SHP77 (cell line): ENCODE measurements around the gene COL25A1.
"Not testable (repeated sequence)": the region's sequence is repeated elsewhere in the genome, so short reads cannot be mapped to it uniquely, and the experiment has no call there.

ENCODE experiments used
- DNase-seq, 2 experiments: peaks; one replicate each; lab custom pipeline; 2025; lab: John Stamatoyannopoulos, UW

COL25A1 gene

GRCh38 chr4:109049926-109050325 lies 252.5 kb downstream of the COL25A1 start:
- no peak for DNase-seq

DNA sequence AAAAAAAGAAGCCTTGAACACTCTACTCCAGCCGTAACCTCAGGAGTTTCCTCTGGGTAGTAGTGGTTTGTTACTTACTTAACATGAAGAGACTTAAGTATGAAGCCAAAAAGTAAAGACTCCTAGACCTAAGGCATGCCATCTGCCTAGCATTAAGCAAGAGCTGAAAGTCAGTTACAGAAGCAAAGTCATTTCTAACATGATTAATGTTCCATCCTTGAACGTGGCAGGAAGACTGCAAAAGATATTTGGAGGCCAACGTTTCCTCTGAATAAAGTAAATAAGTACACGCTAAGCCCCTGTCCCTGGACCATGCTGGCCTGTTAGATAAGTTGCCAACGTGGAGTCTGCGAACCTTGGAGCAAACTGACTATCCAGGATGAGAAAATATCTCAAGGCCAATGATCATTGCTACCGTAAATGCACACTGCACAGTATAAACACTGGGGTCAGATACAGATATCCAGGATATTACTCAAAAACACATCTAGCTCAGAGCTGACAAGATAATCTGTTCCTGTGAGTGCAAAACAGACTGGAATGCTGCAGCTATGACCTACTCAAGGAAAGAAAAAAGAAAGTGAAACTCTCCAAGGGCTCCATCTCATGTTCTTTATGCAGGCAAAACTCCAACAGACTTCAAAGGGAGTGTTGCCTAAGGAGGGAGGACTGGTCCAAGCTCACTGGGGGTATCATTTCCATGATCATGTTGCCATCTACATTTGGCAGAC lies 255.8 kb downstream of the COL25A1 start:
- no peak for DNase-seq

GRCh38 chr4:109044431-109044830 lies 258.0 kb downstream of the COL25A1 start:
- no peak for DNase-seq

GRCh38 chr4:109043286-109043685 lies 259.2 kb downstream of the COL25A1 start:
- no peak for DNase-seq

DNA sequence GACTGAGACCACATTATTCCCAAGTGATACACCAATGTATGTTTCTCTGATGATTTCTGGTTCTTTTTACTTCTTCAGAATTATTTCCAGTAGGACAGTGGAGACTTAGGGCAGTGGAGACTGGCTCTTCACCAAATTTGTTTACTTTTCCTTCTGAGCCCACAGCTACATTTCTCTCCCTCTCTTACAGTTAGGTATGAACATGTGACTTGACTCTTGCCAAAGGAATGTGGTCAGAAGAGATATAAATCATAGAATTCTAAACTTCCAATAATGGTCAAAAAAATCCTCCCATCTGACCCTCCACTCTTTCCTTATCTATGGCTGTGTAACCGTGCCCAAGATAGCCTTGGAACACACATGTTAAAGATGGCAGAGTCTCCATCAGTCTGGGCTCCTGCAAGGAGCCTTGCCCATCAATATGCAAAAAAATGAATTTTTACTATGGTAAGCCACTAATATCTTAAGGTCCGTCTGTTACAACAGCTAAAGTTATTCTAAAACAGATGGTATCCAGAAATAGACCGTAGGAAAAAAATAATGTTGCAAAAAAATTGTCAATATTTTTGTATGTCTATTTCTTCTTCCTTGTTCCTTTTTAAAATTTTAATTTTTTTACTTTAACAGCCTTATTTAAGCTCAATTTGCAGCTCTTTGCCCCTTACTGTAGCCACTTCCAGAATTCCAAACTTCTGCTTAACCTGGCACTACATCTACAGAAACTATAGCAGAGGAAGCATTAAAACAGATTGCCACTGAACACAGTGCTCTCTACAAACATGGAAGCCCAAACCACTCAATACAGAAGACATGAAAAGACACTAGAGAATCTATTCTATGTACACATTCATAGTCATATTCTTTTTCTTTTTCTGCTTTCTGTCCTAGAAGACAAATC lies 260.7 kb downstream of the COL25A1 start:
- no peak for DNase-seq

DNA sequence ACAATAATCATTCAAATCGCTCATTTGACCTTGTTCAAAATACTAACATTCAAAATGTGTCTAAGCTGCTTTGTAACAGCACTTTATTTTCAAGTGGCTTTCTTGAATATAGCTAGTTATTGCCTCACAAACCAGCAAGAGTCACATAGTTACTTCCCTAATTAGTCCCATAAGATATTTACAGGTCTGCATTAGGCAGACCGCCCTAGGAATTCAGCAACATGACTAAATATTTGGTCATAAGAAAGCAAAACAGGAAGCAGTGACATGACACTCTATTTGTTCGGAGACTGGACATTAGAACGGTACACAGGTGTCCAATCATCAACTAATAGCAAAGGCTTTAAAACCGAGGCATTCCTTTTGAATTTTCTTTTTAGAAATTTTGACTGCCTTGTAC lies 262.0 kb downstream of the COL25A1 start:
- DNase-seq, result no peak

DNA sequence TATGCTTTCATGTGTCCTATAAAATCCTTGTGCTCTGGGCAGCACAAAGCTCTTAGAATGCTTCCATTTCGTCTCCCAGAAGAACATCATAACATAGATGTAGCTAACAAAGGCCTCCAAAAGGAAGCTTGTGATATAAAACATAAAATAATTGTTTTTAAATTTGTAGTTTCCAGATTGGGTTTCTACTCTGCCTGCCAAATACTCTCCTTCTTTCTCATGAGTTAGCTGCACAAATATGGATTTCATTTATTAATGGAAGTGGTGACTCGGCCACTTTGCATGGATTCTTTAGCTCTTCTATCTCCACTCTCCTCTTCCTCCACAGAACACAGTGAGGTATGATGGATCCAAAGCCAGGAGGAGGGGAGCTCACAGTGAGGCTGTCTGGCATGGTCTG lies 265.4 kb downstream of the COL25A1 start:
- DNase-seq, result no peak

- no peak for DNase-seq
Measured at GRCh38 chr4:109033993-109034392, 268.5 kb downstream of the COL25A1 start.

DNA sequence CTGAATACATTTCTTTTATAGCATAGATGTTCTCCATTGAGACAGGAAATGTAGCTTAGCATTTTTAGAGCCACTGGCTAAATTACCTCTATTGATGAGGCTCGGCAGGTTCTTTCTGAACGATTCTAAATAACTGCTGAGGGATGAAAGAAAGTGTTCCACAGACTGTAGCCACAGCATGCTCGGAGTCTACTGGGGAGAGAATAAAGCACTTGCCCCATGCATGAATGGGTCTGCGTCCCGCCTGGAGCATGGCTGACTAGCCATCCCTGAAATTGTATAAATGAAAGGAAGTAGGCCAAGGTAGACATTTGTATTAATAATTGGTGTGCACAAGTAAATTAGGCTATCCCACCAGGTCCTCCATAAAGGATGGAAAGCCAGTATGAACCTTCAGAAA lies 269.8 kb downstream of the COL25A1 start:
- DNase-seq, result no peak

DNA sequence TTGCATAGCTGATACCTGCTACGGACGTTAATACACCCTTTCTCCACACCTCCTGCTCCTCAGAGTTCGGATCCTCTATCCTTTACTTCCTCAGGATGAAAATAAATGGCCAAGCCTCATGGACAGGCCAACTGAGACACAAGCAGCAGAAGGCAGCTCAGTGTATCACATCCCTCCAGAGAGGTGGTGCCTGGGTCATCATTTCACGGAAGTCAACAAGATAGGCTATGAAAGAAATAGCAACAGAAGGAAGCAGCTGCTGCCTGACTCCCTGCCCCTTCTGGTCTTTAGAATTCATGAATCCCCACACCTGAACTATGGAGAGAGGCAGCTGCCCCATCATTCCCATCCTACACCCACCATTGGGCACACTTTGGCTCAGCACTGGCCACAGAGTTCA lies 272.5 kb downstream of the COL25A1 start:
- no peak for DNase-seq

- no peak for DNase-seq
Measured at GRCh38 chr4:109027016-109027500, 275.4 kb downstream of the COL25A1 start.

DNA sequence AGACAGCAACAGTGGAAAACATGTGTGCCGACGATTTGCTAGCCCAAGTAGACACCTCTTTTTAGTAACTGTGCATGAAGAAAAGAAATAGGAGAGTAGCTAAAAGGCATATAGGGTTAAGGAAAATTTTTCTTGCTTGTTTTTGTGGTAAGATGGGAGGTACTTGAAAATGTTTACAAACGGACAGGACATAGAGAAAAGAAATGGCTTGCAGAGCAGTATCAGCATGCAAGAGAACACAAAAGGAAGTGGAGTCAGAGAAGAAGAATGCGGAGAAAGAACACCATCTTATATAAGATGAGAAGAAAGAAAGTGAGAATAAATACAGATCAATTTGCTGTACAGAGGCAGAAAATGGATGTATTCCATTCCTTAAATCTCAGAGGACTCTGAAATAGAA lies 275.9 kb downstream of the COL25A1 start:
- DNase-seq, result no peak

GRCh38 chr4:109025471-109026076 lies 276.9 kb downstream of the COL25A1 start:
- DNase-seq, result no peak

- DNase-seq, result no peak
Measured at GRCh38 chr4:109022961-109023360, 279.5 kb downstream of the COL25A1 start.

GRCh38 chr4:109021630-109022029 lies 280.8 kb downstream of the COL25A1 start:
- not testable (repeated sequence) for DNase-seq

DNA sequence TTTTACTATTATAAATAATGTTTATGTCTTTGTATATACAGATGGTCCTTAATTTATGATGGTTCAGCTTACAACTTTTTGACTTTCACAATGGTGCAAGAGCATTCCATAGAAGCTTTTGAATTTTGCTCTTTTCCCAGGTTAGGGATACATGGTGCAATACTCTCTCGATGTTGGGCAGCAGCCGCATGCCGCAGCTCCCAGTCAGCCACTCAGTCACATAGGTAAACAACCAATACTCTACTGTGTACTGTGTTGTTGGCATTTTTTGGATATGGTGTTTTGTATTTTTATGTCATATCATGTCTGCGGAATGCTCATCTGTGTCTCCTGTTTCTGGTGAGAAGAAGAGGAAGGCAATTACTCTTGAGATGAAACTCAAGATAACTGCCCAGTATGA lies 281.6 kb downstream of the COL25A1 start:
- no peak for DNase-seq

DNA sequence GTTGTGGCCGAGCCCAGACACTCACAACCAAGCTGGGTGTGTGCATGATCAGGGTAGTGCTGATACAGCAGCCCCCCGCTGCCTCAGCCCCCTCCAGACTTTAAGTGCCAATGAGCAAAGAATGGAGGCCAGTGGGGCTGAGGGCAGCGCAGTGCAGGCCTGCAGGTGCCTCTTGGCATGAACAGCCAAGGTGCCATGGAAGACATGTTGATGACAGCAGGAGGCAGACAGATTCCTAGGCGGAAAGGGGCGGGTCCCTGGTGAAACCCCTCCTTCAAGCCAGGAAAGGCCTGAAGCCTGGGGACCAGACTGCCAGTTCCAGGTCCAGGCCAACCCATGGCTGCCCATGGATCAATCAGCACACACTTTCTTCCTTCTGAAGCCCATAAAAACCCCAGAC lies 286.3 kb downstream of the COL25A1 start:
- DNase-seq, result no peak

GRCh38 chr4:109015413-109015810 lies 287.0 kb downstream of the COL25A1 start:
- DNase-seq, result no peak

GRCh38 chr4:109014593-109015412 lies 287.7 kb downstream of the COL25A1 start:
- DNase-seq, result no peak

DNA sequence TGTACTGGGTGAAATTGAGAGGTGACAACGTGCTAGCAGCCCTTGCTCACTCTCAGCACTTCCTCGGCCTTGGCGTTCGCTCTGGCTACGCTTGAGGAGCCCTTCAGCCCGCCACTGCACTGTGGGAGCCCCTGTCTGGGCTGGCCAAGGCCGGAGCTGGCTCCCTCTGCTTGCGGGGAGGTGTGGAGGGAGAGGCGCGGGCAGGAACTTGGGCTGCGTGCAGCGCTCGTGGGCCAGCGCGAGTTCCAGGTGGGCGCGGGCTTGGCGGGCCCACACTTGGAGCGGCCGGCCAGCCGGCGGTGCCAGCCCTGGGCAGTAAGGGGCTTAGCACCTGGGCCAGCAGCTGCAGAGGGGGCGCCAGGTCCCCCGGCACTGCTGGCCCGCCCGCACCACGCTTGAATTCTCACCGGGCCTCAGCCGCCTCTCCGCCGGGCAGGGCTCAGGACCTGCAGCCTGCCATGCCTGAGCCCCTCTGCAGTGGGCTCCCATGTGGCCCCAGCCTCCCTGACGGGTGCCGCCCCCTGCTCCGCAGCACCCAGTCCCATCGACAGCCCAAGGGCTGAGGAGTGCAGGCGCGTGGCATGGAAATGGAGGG lies 290.1 kb downstream of the COL25A1 start:
- DNase-seq, result no peak

DNA sequence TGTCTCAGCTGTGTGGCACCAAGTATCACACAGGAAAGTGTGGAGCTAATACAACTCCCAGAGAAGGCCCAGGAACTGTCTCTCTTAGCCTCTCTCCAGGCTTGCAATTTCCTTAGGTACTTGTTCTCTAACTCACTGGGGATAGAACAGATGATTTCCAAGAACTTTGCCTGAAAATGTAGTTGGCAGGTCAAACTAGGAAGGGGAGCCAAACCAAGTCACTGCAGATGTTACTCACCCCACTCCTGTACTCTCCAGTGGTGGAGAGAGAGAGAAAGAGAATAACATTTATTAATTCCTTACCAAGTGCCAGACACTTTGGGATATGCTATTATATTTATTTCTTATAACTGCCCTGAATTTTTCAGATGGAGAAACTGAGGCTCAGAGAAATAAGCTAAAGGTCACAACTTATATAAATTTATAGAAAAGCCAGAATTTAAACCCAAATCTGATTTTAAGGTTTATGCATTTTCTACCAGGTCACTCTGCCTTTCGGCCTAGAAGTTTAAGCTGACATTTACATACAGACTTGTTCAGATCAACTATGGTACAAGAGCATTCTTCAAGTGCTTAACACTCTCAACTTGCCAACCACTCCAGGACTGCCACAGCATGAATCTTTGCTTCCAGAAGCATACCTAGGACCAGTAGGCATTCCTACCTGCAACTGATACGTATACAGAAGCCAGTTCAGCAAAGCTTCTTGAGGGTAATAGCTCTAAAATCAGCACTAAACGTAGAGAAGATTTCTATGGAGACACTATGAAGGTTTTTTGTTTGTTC lies 291.0 kb downstream of the COL25A1 start:
- DNase-seq, result no peak
